ENCODE data around the gene RBPJL.

Gene RBPJL

GRCh38 chr20:45293041-45294002 is 13.3 kb upstream of the RBPJL start:
- DNase-seq (ENCODE audit: low read depth in 2 of 2) = peak; percentile 50 to 57

DNA sequence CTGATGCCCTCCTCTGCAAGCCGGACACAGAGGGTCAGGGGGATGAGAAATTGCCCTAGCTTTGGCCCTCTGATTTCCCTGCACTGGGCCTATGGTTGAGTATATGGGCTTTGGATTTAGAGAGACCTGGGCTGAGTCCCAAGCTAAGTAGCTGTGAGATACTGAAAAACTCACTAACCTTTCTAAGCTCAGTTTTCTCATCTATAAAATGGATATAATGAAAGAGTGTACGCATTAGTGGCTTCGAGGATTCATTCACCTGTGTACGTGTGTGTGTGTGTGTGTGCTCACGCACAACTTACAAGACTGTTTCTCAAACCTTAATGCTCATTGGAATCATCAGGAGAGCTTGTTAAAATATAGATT is 12.7 kb upstream of the RBPJL start:
- no peak for DNase-seq (ENCODE audit: low read depth in 2 of 2)

DNA sequence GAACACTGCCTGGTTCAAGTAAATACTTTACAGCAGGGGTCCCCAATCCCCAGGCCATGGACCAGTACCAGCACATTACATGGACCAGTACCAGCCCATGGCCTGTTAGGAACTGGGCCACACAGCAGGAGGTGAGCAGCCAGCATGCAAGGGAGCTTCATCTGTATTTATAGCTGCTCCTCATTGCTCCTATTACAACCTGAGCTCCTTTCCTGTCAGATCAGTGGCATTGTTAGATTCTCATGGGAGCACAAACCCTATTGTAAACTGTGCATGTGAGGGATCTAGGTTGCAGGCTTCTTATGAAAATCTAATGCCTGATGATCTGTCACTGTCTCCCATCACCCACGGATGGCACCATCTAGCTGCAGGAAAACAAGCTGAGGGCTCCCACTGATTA is 12.0 kb upstream of the RBPJL start:
- no peak for DNase-seq (ENCODE audit: low read depth in 2 of 2)

- no peak for DNase-seq (ENCODE audit: low read depth in 2 of 2)
Measured at GRCh38 chr20:45297786-45298497, 8.7 kb upstream of the RBPJL start.

DNA sequence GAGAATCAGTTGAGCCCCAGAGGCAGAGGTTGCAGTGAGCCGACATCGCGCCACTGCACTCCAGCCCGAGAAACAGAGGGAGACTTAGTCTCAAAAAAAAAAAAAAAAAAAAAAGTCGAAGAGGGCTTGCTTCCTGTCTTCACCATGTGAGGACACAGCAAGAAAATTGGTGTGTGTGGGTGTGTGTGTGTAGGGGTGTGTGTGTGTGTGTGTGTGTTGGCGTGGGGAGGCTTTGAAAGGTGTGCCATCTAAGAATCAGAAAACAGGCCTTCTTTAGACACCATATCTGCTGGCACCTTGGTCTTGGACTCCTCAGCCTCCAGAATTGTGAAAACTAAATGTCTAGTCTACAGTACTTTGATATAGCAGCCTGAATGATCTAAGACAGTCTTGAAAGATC is 6.9 kb upstream of the RBPJL start:
- DNase-seq (ENCODE audit: low read depth in 2 of 2) = no peak

GRCh38 chr20:45300961-45301360 is 5.7 kb upstream of the RBPJL start:
- no peak for DNase-seq (ENCODE audit: low read depth in 2 of 2)

- DNase-seq (ENCODE audit: low read depth in 2 of 2) = no peak
Measured at GRCh38 chr20:45301824-45302271, 4.8 kb upstream of the RBPJL start.

DNA sequence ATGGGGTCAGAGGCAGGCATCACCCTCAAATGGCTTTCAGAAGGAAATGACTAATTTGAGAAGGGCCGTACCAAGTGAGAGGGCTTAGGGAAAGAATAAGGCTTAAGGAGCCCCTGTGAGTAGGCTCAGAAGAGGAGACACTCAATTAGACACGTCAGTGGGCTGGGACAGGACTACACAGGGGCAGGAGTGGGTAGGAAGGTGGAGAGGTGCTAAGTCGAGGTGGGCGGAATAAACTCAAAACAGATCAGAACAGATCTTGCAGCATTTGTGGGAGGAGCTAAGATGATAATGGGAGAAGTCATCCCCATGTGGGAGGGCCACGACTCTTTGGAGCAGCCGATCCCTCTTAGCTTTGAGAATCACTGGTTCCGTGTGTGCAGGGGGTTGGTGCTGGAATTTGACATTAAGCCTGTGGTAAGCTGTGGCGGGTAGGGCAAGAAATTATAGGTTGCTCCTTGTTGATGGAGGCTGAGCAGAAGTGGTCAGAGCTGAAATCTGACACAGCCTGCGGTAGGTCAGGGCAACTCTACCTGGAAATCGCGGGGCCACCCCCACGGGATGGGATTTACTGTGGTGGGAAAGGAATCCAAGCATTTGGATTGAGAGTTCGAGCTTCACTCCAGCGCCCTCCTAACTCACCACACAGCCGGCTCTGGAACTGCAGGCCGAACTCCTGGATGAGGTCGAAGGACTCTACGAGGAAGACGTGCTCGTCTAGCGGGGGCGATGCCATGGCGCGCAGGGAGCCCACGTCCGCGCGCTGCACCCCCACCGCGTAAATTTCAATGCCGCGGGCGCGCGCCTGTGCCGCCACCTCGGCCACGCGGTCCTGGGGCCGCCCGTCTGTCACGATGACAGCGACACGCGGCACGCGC is 2.8 kb upstream of the RBPJL start:
- DNase-seq (ENCODE audit: low read depth in 2 of 2) = no peak

- no peak for DNase-seq (ENCODE audit: low read depth in 2 of 2)
Measured at GRCh38 chr20:45304464-45304999, 2.1 kb upstream of the RBPJL start.

DNA sequence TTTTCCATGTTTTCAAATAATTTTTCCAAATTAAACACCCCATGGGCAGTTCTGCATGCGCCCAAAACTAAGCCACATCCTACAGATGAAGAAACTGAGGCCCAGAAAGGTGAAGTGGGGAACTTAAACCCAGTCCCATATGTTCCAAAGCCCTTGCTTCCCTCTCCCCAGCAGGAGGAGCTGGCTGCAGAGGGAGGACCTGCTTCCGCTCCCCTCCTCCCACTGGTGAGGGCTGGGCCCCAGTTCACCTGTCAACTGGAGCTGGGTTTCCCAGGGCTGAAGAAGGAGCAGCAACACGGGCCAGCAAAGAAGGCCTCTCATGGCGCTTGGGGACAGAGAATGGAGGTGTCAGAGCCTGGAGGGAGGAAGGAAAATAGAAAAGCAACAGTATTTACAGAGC is 1.4 kb upstream of the RBPJL start:
- DNase-seq (ENCODE audit: low read depth in 2 of 2) = no peak

- no peak for DNase-seq (ENCODE audit: low read depth in 2 of 2)
Measured at GRCh38 chr20:45307076-45307640, 518 bp downstream of the RBPJL start.

DNA sequence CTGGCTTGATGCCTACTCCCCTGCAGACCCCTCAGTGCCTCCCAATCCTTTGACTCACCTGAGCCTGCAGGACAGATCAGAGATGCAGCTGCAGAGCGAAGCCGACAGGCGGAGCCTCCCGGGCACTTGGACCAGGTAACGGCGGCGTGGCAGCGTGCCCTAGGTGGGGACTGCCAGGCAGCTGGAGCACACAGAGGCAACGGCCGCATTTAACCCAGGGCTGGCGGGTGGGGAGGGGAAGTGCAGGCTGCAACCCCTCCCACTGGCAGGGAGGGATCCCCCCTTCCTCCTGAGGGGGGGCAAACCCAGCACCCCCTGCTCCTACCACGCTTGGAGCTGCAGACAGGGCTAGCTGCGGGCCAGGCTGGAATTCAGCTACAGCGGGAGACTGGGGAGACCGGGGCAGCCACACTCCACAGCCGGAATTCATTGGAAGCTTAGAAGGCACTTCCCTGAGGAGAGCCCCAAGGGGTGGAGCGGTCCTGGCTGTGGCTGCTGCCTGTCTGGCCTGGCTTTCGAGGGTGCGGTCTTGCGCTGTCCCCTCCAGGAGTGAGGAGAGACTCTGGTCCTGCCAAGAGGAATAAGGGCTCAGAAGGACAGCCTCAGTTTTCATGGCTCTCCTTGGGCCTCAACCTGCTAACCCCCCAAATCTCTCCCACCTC is 1.6 kb downstream of the RBPJL start, which contains the start of gene MATN4:
Gene MATN4, minus strand, starts transcription at position 183 of the 662 bp plus-strand sequence. CDS start 2,717 bp downstream, outside the sequence.
- no peak for DNase-seq (ENCODE audit: low read depth in 2 of 2)

DNA sequence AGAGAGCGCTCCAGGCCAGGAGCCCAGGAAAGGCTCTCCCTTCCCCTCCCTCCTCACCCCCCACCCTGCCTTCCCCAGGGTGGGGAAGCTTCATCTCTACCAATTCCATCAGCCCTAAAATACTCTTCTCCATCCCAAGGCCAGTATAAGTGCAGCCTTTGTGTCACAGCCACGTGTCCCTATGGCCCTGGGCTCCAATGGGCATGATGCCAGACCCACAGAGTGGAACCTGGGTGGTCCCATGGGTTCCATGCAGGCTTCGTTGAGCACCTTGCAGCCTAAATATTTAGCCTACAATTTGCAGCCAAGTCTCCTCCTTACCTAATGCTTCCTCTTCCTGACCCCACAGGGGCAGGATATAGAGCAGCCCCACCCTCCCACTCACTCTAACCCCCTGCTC is 2.4 kb downstream of the RBPJL start:
- no peak for DNase-seq (ENCODE audit: low read depth in 2 of 2)

DNA sequence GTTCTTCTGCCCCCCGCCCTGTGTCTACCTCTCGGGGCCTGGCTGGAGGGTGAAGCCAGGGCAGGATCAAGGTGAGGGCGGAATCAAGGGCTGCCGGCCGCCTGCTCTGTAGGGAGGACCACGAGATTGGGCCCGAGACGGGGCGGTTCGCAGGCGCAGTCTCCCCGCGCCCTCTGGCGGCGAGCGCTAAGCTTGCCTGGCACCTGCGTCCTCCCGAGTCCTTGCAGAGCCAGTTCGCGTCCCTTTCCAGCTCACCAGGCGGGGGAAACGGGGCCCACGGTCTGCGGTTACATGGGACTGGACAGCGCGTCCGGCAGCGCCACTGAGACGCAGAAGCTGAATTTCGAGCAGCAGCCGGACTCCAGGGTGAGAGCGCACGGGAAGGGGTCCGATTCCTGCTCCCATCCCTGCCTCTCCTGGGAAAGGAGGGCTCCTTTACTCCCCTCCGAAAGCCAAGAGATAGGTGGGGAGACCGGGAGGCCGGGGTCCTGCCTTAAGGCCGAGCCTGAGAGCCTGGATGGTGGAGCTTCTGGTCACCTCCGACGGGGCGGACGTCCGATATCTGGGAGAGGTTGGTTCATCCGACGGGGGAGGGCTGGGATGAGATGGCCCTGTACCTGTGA is 5.1 kb downstream of the RBPJL start:
- DNase-seq (ENCODE audit: low read depth in 2 of 2) = peak in 1 of 2 donors; percentile 10

- DNase-seq (ENCODE audit: low read depth in 2 of 2) = no peak
Measured at GRCh38 chr20:45312241-45312640, 5.6 kb downstream of the RBPJL start.

- no peak for DNase-seq (ENCODE audit: low read depth in 2 of 2)
Measured at GRCh38 chr20:45313065-45313695, 6.5 kb downstream of the RBPJL start.

- no peak for DNase-seq (ENCODE audit: low read depth in 2 of 2)
Measured at GRCh38 chr20:45313943-45314342, 7.3 kb downstream of the RBPJL start.

DNA sequence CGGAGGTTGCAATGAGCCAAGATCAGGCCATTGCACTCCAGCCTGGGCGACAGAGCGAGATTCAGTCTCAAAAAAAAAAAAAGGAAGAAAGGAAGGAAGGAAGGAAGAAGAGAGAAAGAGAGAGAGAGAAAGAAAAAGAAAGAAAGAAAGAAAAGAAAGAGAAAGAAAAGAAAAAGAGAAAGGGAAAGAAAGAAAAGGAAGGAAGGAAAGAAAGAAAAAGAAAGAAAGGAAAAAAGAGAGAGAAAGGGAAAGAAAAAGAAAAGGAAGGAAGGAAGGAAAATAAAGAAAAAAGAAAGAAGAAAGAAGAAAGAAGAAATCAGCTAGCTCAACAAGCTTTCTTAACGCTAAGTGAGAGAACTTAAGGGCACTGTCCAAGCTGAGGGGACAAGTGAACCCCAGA is 9.0 kb downstream of the RBPJL start:
- DNase-seq (ENCODE audit: low read depth in 2 of 2) = no peak

- no peak for DNase-seq (ENCODE audit: low read depth in 2 of 2)
Measured at GRCh38 chr20:45316150-45317080, 9.8 kb downstream of the RBPJL start.

Measured in stimulated activated CD8-positive, alpha-beta memory T cell treated with anti-CD3 and anti-CD28 coated beads, Interleukin-15, amount 100 ng/mL, for 4 hours (primary cell).